ENCODE data around the gene FARP2. TPM values are rescaled to one million over a fixed set of nuclear protein-coding genes. Genes with fewer than 3 reads are reported as not detected.

FARP2 gene
- polyA plus RNA-seq, 1 of the 3 experiments (the other 2 are of a cell fraction): 11.5 TPM

GRCh38 chr2:241364781-241365180 is 8.7 kb downstream of the FARP2 start:
- Histone ChIP-seq H3F3A (replicated peaks; ENCODE audit: insufficient read depth) (no peaks in the 10 kb centered on the region), H3K9me2 (no peaks in the 10 kb centered on the region), H4K20me1 (ENCODE audit: insufficient read depth) (peaks cover 17% of the 10 kb centered on the region), H3K4me2 (no peak overlapping the region), H3K79me2 (ENCODE audit: insufficient read depth) (peaks cover 95% of the 10 kb centered on the region), H3K4me3 (ENCODE audit: low read depth in 2 of 2, low read length in 1 of 2) (no peak overlapping the region), H3K4me1 (ENCODE audit: control insufficient read depth in 1 of 2, insufficient read depth in 2 of 2, low read depth in 1 of 2, low read length in 1 of 2) (peaks cover 0 to 6% of the 10 kb centered on the region in 2 experiments; a peak in 2 of 4 replicates), H2AFZ (ENCODE audit: low read depth) (no peak overlapping the region), H3K27ac (ENCODE audit: low read depth in 2 of 2, low read length in 1 of 2) (no peak overlapping the region), H3K9ac (no peak overlapping the region), H3K36me3 (replicated peaks in 1 of 2; ENCODE audit: control insufficient read depth in 1 of 2, insufficient read depth in 2 of 2, low read length in 1 of 2) (peaks cover 3 to 6% of the 10 kb centered on the region in 2 experiments), H3K27me3 (ENCODE audit: insufficient read depth) (no peaks in the 10 kb centered on the region), H3K9me3 (no peaks in the 10 kb centered on the region)
- no peak for DNase-seq
- 95% methylated on average over 2 of the region's 2 CpGs for WGBS (ENCODE audit: low lambda C conversion rate)
- TF ChIP-seq GABPA (IDR thresholded peaks at IDR 0.05; ENCODE audit: low read depth) (no peak), NFIC (IDR thresholded peaks at IDR 0.05; ENCODE audit: borderline replicate concordance) (no peak), FOXM1 (IDR thresholded peaks at IDR 0.05; ENCODE audit: low read depth) (no peak), USF2 (IDR thresholded peaks at IDR 0.05; ENCODE audit: borderline replicate concordance, low read depth, low read length) (no peak), SMC3 (IDR thresholded peaks at IDR 0.05; ENCODE audit: low read depth, low read length) (no peak), USF1 (IDR thresholded peaks at IDR 0.05; ENCODE audit: borderline replicate concordance, low read depth) (no peak), ZBTB33 (IDR thresholded peaks at IDR 0.05; ENCODE audit: borderline replicate concordance, low read depth) (no peak), CHD2 (IDR thresholded peaks at IDR 0.05; ENCODE audit: low read length, partially characterized antibody) (no peak), YY1 (IDR thresholded peaks at IDR 0.05; ENCODE audit: low read depth) (no peak), SIN3A (IDR thresholded peaks at IDR 0.05; ENCODE audit: borderline replicate concordance, low read depth, low read length) (no peak), RFX5 (IDR thresholded peaks at IDR 0.05; ENCODE audit: low read length) (no peak), PBX3 (IDR thresholded peaks at IDR 0.05) (no peak)
- ChIA-PET CTCF (no interaction called here), POLR2A (no interaction called here)

- Histone ChIP-seq H4K20me1 (ENCODE audit: insufficient read depth) (peaks cover 5% of the 10 kb centered on the region; the same call in 1 of the 2 replicates), H3K27ac (ENCODE audit: low read depth in 2 of 2, low read length in 1 of 2) (no peak overlapping the region), H3K4me2 (no peak overlapping the region), H2AFZ (ENCODE audit: low read depth) (no peak overlapping the region), H3K4me1 (ENCODE audit: control insufficient read depth in 1 of 2, insufficient read depth in 2 of 2, low read depth in 1 of 2, low read length in 1 of 2) (peaks cover 0 to 6% of the 10 kb centered on the region in 2 experiments; a peak in 2 of 4 replicates), H3K9me2 (no peaks in the 10 kb centered on the region), H3F3A (replicated peaks; ENCODE audit: insufficient read depth) (no peaks in the 10 kb centered on the region), H3K27me3 (ENCODE audit: insufficient read depth) (no peaks in the 10 kb centered on the region), H3K9ac (no peak overlapping the region), H3K79me2 (ENCODE audit: insufficient read depth) (peaks cover 94% of the 10 kb centered on the region), H3K9me3 (no peaks in the 10 kb centered on the region), H3K4me3 (ENCODE audit: low read depth in 2 of 2, low read length in 1 of 2) (no peak overlapping the region), H3K36me3 (replicated peaks in 1 of 2; ENCODE audit: control insufficient read depth in 1 of 2, insufficient read depth in 2 of 2, low read length in 1 of 2) (peaks cover 3 to 6% of the 10 kb centered on the region in 2 experiments)
- POLR2A ChIA-PET: no interaction called here
- no peak for TF ChIP-seq JUND (IDR thresholded peaks at IDR 0.05)
- no peak for TF ChIP-seq USF2 (IDR thresholded peaks at IDR 0.05; ENCODE audit: borderline replicate concordance, low read depth, low read length)
- no peak for DNase-seq
- WGBS (ENCODE audit: low lambda C conversion rate): 91% methylated on average over 2 of the region's 2 CpGs
- CTCF ChIA-PET: no interaction called here
These were observed 10.6 kb downstream of the FARP2 start for GRCh38 chr2:241366678-241367077.
